Measurements from ENCODE around the gene SZRD1. TPM values are rescaled to one million over a fixed set of nuclear protein-coding genes. Genes with fewer than 3 reads are reported as not detected.
A peak's percentile ranks its signal among the peaks of the same experiment; 100 is the strongest.

Gene SZRD1
- total and polyA plus RNA-seq, 9 of the 15 experiments (the other 6 are each of a cell fraction or from before 2014, with no cell fraction given) = 3.9 to 149 (median 82.5) TPM

DNA sequence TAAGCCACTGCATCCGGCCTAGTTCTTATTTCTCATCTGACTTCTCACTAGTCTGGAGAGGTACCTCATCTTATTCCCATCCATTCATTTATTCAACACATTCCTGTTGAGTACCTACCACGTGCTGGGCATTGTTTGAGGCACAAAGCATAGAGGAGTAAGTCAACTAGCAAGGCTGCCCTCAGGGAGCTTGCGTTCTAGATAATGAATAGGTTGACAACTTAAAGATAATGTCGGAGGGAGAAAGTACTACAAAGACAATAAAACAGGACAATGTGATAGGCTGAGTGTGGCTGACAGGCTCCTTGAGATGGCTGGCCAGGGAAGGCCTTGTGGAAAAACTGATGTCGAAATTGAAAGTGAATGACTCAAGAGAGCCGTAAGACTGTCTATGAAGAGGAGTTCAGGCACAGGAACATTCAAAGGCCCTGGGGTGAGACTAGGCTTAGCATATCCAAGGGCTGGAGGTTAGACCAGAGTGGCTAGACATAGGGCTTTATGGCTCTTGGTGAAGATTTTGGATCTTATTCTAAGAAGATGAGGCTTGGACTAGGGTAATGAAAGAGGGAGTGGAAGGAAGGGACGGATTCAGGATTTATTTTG, 51.9 kb downstream of the SZRD1 start (continued):
- TF ChIP-seq MGA (IDR thresholded peaks at IDR 0.05) = 0 out of 2 replicates have a peak, but pooled peaks have one; percentile 15
- TF ChIP-seq ELF4 (CRISPR knock-in tag; IDR thresholded peaks at IDR 0.05) = no peak
- TF ChIP-seq SMC3 (conservative IDR thresholded peaks at IDR 0.05; ENCODE audit: insufficient read depth, low read depth, low read length) = no peak
- TF ChIP-seq PTTG1 (tag; IDR thresholded peaks at IDR 0.05; ENCODE audit: low read depth) = no peak
- TF ChIP-seq L3MBTL2 (IDR thresholded peaks at IDR 0.05) = 0 out of 2 replicates have a peak, but pooled peaks have one; percentile 22
- TF ChIP-seq RNF2 (IDR thresholded peaks at IDR 0.05) = no peak
